Skeletal muscle satellite cell (primary cell): ENCODE data around the gene ATP5F1D.

Source experiments
- H3K27me3 ChIP-seq: 2 replicates; pipeline ENCODE4 v1.7.0; 2013; ENCODE audit warnings: low read length; ENCODE audit not compliant: control insufficient read depth, insufficient read depth
- H3K36me3 ChIP-seq: 2 replicates; pipeline ENCODE4 v1.7.0; 2013; ENCODE audit warnings: mild to moderate bottlenecking, control low read depth, low read length; ENCODE audit not compliant: insufficient read depth
- H3K4me1 ChIP-seq: 2 replicates; pipeline ENCODE4 v1.7.0; 2013; ENCODE audit warnings: low read length; ENCODE audit not compliant: control insufficient read depth, insufficient read depth
- H3K4me2 ChIP-seq: 2 replicates; pipeline ENCODE4 v1.7.0; 2013; ENCODE audit warnings: mild to moderate bottlenecking, low read length
- H3K4me3 ChIP-seq: 2 replicates; pipeline ENCODE4 v1.7.0; 2013; ENCODE audit warnings: low read length
- H3K9ac ChIP-seq: 2 replicates; pipeline ENCODE4 v1.7.0; 2013; ENCODE audit warnings: mild to moderate bottlenecking, low read depth, low read length, moderate library complexity
- H3K9me3 ChIP-seq: replicated peaks from 2 replicates; pipeline ENCODE4 v1.7.0; 2013; ENCODE audit warnings: mild to moderate bottlenecking, control low read depth, low read length

ATP5F1D gene

DNA sequence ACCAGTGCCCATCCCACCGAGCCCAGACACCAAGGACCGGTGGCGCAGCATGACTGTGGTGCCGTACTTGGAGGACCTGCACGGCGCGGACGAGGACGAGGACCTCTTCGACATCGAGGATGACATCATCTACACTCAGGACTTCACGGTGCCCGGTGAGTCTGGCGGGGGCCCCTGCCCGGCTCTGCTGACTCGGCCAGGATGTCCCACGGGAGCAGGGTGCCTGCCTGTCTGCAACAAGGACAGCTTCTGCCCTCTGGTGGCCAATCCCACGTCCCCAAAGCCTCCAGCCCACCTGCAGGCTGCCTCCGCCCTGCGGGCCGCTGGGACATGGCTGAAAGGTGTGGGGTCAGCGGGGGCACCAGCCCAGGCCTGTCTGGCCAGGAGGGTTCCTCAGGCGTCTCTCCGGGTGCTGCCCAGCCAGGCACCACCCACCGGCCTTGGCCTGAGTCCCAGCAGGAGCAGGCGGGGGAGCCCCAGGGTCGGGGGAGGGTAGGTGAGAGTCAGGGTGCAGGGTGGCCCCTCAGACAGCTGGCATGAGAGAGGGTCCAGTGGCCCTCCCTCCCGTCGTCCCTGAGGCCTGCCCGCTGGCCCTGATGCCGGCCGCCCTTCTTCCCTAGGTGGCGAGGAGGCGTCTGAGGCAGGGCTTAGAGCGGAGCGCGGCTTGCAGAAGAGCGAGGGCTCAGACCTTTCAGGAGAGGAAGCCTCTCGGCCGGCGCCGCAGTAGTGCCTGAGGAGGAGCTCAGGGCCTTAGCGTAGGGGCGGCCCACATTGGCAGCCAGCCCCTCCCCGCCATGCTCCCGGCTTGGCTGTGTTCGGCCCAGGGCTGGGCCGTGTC is 18.3 kb upstream of the ATP5F1D start:
- no peaks in the 10 kb centered on the region for H3K27me3 ChIP-seq

DNA sequence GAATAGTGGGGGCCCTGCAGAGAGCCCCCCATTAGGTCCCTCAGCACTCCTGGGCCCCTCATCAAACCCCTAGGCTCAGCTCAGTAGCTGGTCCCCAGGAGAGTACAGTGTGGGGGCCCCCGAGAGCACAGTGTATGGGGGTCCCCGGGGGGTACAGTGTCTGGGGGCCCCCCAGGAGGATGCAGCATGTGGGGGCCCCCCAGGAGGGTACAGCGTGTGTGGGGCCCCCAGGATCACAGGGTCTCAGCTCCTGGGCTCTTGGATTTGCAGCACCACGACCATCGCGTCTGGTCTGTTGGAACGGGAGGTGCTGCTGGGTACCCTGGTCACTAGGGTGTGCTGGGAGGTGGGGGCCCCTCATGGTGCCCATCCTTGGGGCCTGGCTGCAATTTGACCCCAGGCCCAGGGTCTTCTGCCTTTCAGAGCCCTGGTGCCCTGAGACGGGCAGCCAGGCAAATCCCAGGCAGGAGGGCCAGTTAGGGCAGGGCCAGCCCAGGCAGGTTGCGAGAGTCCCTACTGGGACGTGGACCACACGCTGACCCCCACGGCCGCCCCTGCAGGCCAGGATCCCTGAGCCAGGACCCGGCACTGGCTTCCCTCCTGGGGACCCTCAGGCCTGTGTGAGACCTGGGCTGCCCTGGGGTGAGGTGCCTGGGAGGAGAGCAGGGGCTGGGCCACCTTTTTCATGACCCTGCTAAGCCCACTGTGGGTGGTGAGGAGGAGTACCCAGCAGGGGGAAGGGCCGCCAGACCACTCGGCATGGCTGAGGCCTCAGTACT is 17.3 kb upstream of the ATP5F1D start:
- peaks cover 53% of the 10 kb centered on the region for H3K36me3 ChIP-seq
- no peak overlapping the region for H3K9ac ChIP-seq
- no peaks in the 10 kb centered on the region for H3K9me3 ChIP-seq
- H3K4me3 ChIP-seq: no peak overlapping the region
- H3K4me1 ChIP-seq: peaks cover 12% of the 10 kb centered on the region
- no peak overlapping the region for H3K4me2 ChIP-seq
- H3K27me3 ChIP-seq: no peaks in the 10 kb centered on the region

More for the DNA sequence above, 18.3 kb upstream of the ATP5F1D start:
- Histone ChIP-seq H3K9me3 (no peaks in the 10 kb centered on the region), H3K4me2 (no peak overlapping the region), H3K9ac (no peak overlapping the region), H3K4me3 (no peak overlapping the region), H3K36me3 (peaks cover 52% of the 10 kb centered on the region), H3K4me1 (peaks cover 12% of the 10 kb centered on the region)

DNA sequence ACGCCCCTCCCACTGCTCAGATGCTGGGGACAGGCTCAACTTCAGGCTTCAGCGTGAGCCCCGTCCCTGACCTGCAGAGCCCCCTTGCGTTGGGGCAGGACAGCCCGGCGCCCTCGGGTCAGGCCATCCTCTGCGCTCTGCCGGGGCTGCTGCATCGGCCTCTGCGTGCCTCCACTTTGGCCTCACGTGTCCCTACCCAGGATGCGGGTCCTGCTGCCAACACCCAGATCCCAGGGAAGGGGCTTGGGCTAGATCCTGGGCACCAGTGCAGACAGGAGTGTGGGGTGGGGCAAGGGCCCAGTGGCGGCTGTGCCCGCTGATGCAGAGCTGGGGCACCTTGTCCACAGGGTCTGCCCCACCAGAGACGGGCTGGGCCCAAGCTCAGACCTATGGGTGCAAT is 16.7 kb upstream of the ATP5F1D start:
- Histone ChIP-seq H3K9ac (no peak overlapping the region), H3K4me3 (no peak overlapping the region), H3K27me3 (no peaks in the 10 kb centered on the region), H3K4me1 (peaks cover 12% of the 10 kb centered on the region), H3K9me3 (no peaks in the 10 kb centered on the region), H3K36me3 (peaks cover 51% of the 10 kb centered on the region), H3K4me2 (no peak overlapping the region)

DNA sequence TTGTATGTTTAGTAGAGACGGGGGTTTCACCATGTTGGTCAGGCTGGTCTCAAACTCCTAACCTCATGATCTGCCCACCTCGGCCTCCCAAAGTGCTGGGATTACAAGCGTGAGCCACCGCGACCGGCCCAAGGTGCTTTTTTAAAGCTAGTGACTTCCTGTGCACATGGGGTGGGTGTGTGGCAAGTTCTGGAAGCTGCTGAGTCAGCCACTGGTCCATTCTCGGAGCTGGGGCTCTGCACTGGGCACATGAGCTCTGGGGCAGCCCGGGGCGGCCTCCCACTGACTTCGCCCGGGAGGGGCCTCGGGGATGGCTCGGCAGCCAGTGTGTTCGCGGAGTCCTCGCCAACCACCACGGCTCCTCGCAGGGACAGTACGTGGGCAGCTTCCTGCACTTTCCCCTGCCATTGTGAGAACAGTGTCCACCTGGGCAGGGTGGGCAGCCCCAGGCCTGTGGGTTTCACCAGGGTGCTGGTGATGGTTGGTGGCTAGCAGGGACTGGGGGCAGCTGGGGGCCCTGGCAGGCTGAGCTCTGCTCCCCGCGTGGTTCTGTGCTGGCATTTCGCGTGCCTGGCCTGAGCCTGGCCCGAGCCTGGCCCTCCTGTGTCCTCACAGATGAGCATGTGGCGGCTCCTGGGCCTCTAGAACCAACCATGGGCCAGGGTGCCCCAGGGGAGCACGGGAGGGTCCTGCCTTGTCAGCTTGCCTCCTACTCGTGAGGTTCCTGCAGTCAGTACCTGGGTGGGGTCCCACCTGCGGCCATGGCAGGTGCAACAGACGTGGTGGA is 15.9 kb upstream of the ATP5F1D start:
- H3K27me3 ChIP-seq: no peaks in the 10 kb centered on the region
- no peaks in the 10 kb centered on the region for H3K9me3 ChIP-seq
- no peak overlapping the region for H3K9ac ChIP-seq
- H3K4me3 ChIP-seq: no peak overlapping the region
- H3K4me2 ChIP-seq: no peak overlapping the region
- H3K4me1 ChIP-seq: peaks cover 12% of the 10 kb centered on the region
- peaks cover 43% of the 10 kb centered on the region for H3K36me3 ChIP-seq

DNA sequence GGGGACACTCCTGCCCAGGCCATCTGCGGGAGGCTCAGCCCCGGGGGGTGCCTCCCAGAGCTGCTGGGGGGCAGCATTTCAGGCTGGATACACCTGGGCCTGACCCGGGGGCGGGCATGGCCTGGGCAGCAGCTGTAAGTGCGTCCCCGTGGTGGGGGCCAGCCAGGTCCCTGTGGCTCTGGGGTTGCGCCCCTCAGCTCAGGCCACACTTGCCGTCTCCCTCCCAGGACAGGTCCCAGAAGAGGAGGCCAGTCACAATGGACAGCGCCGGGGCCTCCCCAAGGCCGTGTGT is 15.4 kb upstream of the ATP5F1D start:
- no peaks in the 10 kb centered on the region for H3K9me3 ChIP-seq
- H3K4me3 ChIP-seq: no peak overlapping the region
- peaks cover 38% of the 10 kb centered on the region for H3K36me3 ChIP-seq
- H3K27me3 ChIP-seq: no peaks in the 10 kb centered on the region
- no peak overlapping the region for H3K9ac ChIP-seq
- H3K4me2 ChIP-seq: no peak overlapping the region
- H3K4me1 ChIP-seq: peaks cover 12% of the 10 kb centered on the region

DNA sequence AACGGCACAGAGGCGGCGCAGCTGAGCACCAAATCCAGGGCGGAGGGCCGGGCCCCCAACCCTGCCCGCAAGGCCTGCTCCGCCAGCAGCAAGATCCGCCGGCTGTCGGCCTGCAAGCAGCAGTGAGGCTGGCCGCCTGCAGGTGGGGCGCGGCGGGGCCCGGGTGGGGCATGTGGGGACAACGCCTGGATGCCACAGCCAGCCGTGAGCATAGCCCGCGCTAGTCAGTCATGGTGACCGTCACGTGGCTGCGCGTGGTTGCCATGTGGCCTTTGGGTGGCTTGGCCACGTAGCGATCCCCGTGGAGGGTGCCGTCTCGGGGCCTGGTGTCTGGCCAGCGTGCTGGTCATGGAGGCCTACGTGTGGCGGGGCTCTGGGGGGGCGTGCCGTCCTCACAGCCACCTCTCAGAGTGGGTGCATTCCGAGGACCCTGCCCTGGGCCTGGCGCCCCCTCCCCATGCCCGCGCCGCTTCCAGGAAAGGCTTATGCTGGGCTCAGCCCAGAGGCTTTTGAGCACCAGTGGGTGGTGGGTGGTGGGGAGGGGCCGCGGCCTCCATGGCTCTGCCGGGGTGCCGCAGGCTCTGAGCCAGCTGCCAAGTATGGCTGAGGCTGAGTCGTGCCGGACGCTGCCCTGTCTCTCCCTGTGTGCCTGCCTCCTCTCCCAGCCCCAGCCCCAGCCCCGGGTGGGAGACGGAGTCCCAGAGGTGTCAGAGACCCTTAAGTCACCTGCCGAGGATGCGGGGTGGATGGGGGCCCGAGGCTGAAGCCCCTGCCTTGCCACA is 14.8 kb upstream of the ATP5F1D start:
- peaks cover 38% of the 10 kb centered on the region for H3K36me3 ChIP-seq
- H3K9me3 ChIP-seq: no peaks in the 10 kb centered on the region
- no peaks in the 10 kb centered on the region for H3K27me3 ChIP-seq
- H3K4me1 ChIP-seq: peaks cover 10% of the 10 kb centered on the region
- no peak overlapping the region for H3K4me2 ChIP-seq
- no peak overlapping the region for H3K4me3 ChIP-seq
- no peak overlapping the region for H3K9ac ChIP-seq

DNA sequence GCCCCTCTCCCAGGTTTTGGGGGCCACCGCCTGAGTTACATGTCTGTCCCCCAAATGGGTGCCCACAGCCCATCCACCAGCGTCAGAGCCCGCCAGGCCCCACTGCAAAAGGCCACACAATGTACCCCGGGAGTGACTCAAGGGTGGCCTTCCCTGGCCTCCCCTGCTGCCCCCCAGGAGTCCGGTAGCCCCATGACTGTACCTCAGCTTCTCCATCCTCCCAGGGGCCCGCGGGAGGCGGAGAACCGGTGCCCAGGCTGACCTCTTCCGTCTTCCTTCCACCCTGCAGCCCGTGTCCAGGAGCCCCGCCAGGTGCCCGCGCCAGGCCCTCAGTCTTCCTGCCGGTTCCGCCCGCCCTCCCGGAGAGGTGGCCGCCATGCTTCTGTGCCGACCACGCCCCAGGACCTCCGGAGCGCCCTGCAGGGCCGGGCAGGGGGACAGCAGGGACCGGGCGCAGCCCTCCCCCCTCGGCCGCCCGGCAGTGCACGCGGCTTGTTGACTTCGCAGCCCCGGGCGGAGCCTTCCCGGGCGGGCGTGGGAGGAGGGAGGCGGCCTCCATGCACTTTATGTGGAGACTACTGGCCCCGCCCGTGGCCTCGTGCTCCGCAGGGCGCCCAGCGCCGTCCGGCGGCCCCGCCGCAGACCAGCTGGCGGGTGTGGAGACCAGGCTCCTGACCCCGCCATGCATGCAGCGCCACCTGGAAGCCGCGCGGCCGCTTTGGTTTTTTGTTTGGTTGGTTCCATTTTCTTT is 14.1 kb upstream of the ATP5F1D start:
- H3K9me3 ChIP-seq: no peaks in the 10 kb centered on the region
- H3K36me3 ChIP-seq: peaks cover 34% of the 10 kb centered on the region
- H3K9ac ChIP-seq: no peak overlapping the region

DNA sequence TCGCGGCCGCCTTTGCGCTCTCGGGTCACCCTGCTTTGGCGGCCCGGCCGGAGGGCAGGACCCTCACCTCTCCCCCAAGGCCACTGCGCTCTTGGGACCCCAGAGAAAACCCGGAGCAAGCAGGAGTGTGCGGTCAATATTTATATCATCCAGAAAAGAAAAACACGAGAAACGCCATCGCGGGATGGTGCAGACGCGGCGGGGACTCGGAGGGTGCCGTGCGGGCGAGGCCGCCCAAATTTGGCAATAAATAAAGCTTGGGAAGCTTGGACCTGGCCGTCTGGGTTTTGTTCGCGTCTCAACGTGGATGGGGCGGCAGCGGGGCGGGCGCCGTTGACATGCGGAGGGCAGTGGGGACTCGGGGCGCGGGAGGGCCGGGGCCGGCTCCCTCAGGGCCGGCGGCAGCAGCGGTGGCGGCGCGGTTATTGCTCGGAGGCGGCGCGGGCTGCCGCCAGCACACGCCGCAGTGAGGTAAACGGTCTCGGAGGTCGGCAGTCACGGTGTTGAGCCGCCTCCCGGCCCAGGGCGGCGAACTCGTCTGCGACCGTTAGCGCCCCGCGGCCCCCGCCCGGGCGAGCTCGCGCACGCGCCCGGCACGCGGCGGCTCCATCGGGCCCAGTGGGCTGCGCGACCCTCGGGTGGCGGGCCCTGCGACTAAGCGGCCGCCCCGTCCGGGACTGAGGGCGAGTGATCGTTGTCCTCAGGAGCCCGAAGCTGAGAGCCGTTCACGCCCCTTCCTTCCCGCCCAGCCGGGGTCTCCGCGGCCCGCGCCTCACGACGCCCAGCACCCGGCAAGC is 13.2 kb upstream of the ATP5F1D start:
- no peak overlapping the region for H3K9ac ChIP-seq
- H3K4me3 ChIP-seq: no peak overlapping the region
- H3K36me3 ChIP-seq: peaks cover 33% of the 10 kb centered on the region

More for the DNA sequence above, 14.1 kb upstream of the ATP5F1D start:
- Histone ChIP-seq H3K27me3 (no peaks in the 10 kb centered on the region), H3K4me1 (peaks cover 11% of the 10 kb centered on the region), H3K4me2 (no peak overlapping the region), H3K4me3 (no peak overlapping the region)

DNA sequence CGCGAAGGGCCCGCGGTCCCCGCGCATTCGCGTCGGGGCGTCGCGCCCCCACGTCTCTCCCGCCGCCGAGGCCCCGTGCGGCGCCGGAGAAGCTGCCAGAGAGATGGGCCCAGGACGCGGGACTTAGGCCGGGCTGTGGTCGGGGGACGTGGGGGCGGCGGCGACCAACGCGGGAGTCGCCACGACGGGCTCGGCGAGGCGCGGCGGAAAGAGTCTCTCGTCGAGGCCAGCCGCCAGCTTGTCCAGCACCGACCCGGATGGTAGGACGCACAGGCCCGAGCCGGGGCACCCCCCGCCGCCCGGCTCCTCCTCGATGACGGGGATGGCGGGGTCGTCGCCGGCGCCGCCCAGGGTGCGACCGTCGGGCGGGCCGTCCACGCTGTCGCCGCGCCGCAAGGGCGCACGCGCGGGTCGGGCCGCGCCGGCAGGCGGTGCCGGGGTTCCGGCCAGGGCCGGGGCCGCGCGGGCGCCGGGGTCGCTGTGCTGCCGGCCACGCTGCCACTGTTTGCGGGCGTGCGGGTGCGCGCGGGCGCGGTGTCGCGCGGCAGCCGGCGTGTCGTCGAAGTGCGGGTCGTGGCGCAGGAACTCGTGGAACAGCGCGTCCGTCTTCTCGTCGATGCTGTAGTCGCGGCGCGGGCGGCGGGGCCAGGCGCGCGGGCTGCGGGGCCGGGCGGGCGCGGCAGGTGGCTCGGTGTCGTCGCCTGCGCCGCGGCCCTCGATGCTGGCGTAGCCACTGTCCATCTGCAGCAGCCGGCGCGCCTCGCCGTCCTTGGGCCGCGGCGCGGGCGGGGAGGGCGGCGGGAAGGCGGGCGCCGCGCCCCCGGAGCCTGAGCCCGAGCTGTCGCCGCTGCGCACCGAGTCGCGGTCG is 12.3 kb upstream of the ATP5F1D start:
- Histone ChIP-seq H3K4me3 (no peak overlapping the region), H3K27me3 (no peaks in the 10 kb centered on the region), H3K4me2 (no peak overlapping the region), H3K9ac (no peak overlapping the region), H3K9me3 (no peaks in the 10 kb centered on the region), H3K36me3 (peaks cover 40% of the 10 kb centered on the region), H3K4me1 (peaks cover 15% of the 10 kb centered on the region)

More for the DNA sequence above, 13.2 kb upstream of the ATP5F1D start:
- Histone ChIP-seq H3K4me1 (peaks cover 15% of the 10 kb centered on the region), H3K4me2 (no peak overlapping the region), H3K9me3 (no peaks in the 10 kb centered on the region), H3K27me3 (no peaks in the 10 kb centered on the region)
